IgD-negative memory B cell (primary cell): Measurements from ENCODE around the gene TSPAN2. TPM values are rescaled to one million over a fixed set of nuclear protein-coding genes. Genes with fewer than 3 reads are reported as not detected.

Source experiments
- H3K27ac Mint-ChIP-seq, 3 donors: one replicate each; pipeline ENCODE4 v1.8.0; 2020 to 2022; ENCODE audit warnings: mild to moderate bottlenecking in 3 of 3, mixed read lengths in 3 of 3, moderate library complexity in 1 of 3
- H3K27me3 Mint-ChIP-seq: one replicate; pipeline ENCODE4 v1.8.0; 2021; ENCODE audit warnings: mixed read lengths
- H3K36me3 Mint-ChIP-seq: one replicate; pipeline ENCODE4 v1.8.0; 2020; ENCODE audit warnings: mild to moderate bottlenecking, mixed read lengths
- H3K4me1 Mint-ChIP-seq, 3 donors: one replicate each; pipeline ENCODE4 v1.8.0; 2020 to 2022; ENCODE audit warnings: mixed read lengths in 3 of 3, mild to moderate bottlenecking in 1 of 3
- H3K4me3 Mint-ChIP-seq, 4 donors: one replicate each; pipeline ENCODE4 v1.8.0; 2020 to 2022; ENCODE audit warnings: mild to moderate bottlenecking in 4 of 4, mixed read lengths in 4 of 4, moderate library complexity in 3 of 4
- H3K9me3 Mint-ChIP-seq, 3 donors: one replicate each; pipeline ENCODE4 v1.8.0; 2020 to 2021; ENCODE audit warnings: mixed read lengths in 3 of 3, mild to moderate bottlenecking in 1 of 3
- polyA plus RNA-seq: library from polyadenylated mRNA; unstranded; fragments of 300-500 nt; fragmentation: Illumina TruSeq; gene quantifications from one replicate; pipeline ENCODE4 v1.2.3, GENCODE V29; 2021

The TSPAN2 gene
- polyA plus RNA-seq, 1 donor from 2014 or later = 2.0 TPM

GRCh38 chr1:115121793-115122192, 32.5 kb upstream of the TSPAN2 start:
- no peak overlapping the region for H3K27ac Mint-ChIP-seq
- H3K4me1 Mint-ChIP-seq = no peaks in the 10 kb centered on the region
- peak overlapping the region in 1 of 4 donors; percentile 20 for H3K4me3 Mint-ChIP-seq
- H3K27me3 Mint-ChIP-seq = peaks cover 5% of the 10 kb centered on the region
- H3K9me3 Mint-ChIP-seq = peaks cover 7 to 38% (median 16%) of the 10 kb centered on the region in 3 donors
- H3K36me3 Mint-ChIP-seq = peaks cover 3% of the 10 kb centered on the region

- Mint-ChIP-seq H3K4me3 (no peak overlapping the region), H3K27me3 (peaks cover 5% of the 10 kb centered on the region), H3K36me3 (peaks cover 3% of the 10 kb centered on the region), H3K27ac (no peak overlapping the region), H3K4me1 (no peaks in the 10 kb centered on the region), H3K9me3 (peaks cover 7 to 34% (median 16%) of the 10 kb centered on the region in 3 donors)
Measured at GRCh38 chr1:115120296-115120695, 31.0 kb upstream of the TSPAN2 start.

DNA sequence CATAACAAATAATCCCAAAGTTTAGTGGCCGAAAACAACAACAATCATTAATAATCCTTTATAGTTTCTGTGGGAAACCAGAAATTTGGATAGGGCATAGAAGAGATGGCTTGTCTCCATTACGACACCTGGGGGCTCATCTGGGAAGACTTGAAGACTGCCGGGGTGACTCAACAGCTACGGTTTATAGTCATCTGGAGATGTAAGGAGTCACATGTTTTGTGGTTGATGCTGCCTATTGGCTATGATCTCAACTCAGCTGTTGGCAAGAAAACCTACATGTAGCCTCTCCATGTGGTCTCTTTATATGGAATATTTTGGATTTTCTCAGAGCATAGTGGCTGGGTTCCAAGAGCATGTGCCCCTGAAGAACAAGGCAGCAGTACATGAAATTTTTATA, 29.3 kb upstream of the TSPAN2 start:
- Mint-ChIP-seq H3K4me3 (no peak overlapping the region), H3K27ac (no peak overlapping the region), H3K36me3 (peaks cover 3% of the 10 kb centered on the region), H3K27me3 (peaks cover 2% of the 10 kb centered on the region), H3K4me1 (no peaks in the 10 kb centered on the region), H3K9me3 (peaks cover 3 to 29% (median 11%) of the 10 kb centered on the region in 3 donors)

DNA sequence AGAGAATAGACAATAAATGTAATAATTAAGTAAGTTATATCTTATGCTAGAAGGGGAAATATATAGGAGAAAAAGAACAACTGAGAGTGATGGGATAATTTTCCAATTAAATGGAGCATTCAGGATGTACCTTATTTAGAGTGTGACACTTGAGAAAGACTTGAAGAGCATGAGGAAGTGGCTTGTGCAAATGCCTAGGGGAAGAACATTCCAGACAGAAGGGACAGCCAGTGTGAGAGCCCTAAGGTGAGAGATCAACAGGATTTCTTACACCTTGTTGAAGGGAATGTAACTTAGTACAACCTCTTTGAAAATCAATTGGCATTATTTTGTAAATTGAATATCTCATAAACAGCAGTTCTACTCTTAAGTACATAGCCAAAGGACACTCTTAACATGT, 28.8 kb upstream of the TSPAN2 start:
- Mint-ChIP-seq H3K4me3 (no peak overlapping the region), H3K9me3 (peaks cover 3 to 23% (median 9%) of the 10 kb centered on the region in 3 donors)

DNA sequence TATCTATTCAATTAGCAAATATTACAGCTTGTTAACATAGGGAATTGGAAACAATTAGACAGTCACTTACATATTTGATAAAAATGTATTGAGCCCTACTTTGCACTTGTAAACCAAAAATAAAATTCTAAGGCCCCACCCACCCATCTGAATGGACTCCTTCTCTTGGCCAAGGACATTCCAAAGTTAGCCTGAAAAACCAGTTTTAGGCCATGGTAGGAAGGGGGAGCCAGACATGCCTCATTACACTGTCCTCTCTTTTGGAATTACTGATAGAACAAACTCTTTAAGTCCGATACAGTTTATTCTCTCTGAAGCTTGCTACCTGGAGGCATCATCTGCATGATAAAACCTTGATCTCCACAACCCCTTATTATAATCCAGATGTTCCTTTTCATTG, 28.0 kb upstream of the TSPAN2 start:
- no peaks in the 10 kb centered on the region for H3K4me1 Mint-ChIP-seq
- H3K27ac Mint-ChIP-seq = no peak overlapping the region
- peaks cover 2% of the 10 kb centered on the region for H3K27me3 Mint-ChIP-seq
- peaks cover 3% of the 10 kb centered on the region for H3K36me3 Mint-ChIP-seq
- H3K4me3 Mint-ChIP-seq = no peak overlapping the region
- H3K9me3 Mint-ChIP-seq = peaks cover 3 to 22% (median 9%) of the 10 kb centered on the region in 3 donors

More for the DNA sequence above, 28.8 kb upstream of the TSPAN2 start:
- H3K27me3 Mint-ChIP-seq = peaks cover 2% of the 10 kb centered on the region
- H3K36me3 Mint-ChIP-seq = peaks cover 3% of the 10 kb centered on the region
- no peaks in the 10 kb centered on the region for H3K4me1 Mint-ChIP-seq
- no peak overlapping the region for H3K27ac Mint-ChIP-seq

DNA sequence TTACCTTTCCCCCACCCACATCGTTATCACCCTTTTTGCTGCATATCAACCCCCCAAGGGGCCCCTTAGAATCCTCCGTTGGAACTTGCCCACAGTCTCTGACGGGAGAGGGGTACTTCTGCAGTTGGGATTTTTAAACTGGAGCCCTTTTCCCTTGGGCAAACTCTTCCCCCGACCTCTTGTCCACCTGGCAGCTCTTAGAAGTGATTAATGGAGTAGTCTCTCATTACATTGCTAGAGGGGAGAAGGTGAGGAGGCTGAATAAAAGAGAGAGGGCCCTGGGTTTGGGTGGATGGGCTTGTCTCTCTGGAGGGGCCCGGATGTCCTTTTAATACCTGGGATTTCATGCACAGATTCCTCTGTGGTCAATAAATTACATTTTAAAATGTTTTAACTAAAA, 27.2 kb upstream of the TSPAN2 start:
- H3K9me3 Mint-ChIP-seq = peaks cover under 1 to 14% (median 9%) of the 10 kb centered on the region in 3 donors
- H3K27ac Mint-ChIP-seq = no peak overlapping the region
- H3K36me3 Mint-ChIP-seq = peaks cover 3% of the 10 kb centered on the region
- no peak overlapping the region for H3K4me3 Mint-ChIP-seq
- H3K4me1 Mint-ChIP-seq = no peaks in the 10 kb centered on the region
- H3K27me3 Mint-ChIP-seq = no peaks in the 10 kb centered on the region

DNA sequence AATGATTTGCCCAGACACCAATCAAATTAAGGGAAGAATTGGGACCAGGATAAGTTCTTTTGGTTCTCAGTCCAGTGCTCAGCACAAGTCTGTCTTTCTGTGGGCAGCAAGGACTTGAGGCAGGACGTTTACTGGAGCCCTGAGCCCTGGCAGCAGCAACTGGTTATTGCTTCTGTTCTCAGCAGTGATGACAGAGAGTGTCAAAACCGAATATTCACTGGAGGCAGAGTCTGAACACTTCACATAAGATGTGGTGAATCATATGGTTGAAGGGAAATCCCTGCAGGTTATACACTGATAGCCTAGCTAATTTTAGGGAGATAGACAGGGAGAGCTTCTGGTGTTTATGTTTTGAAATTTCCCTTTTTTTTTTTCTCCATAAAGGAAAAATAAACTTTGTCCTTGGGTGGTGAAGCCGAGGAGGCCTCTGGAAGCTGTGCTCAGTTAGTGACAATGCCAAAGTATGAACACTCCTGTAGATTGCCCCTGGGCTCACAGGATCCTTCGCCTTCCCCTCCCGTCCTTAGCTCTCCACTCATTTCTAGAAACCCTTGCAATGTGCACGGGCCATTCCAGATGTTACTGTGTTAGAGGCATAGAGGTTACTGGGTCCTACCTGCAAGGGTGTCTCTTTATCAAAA, 26.3 kb upstream of the TSPAN2 start:
- H3K36me3 Mint-ChIP-seq = peaks cover 3% of the 10 kb centered on the region
- peaks cover 0 to 8% (median 7%) of the 10 kb centered on the region in 3 donors for H3K9me3 Mint-ChIP-seq
- H3K4me1 Mint-ChIP-seq = no peaks in the 10 kb centered on the region
- no peak overlapping the region for H3K27ac Mint-ChIP-seq
- no peaks in the 10 kb centered on the region for H3K27me3 Mint-ChIP-seq
- H3K4me3 Mint-ChIP-seq = no peak overlapping the region

GRCh38 chr1:115114308-115114707, 25.0 kb upstream of the TSPAN2 start:
- Mint-ChIP-seq H3K27me3 (no peaks in the 10 kb centered on the region), H3K27ac (peak overlapping the region in 1 of 3 donors; percentile 53)

DNA sequence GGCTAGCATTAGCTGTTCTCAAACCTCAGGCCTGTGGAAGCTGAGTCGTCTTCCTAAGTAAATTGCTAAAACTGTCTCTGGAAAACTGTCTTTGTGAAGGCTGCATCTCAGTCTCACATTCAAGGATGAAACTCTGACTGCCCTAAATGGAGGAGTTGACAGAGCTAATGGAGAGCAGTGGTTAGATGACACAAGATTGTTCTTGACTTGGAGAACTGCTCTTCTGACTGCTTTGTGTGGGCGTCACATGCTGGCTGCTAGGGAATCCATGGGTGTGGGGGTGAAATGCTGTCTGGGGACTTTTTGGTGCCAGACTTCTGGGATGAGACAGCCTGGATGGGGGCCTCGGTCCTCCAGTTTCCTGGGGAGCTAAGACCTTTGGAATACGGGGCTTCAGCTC, 24.5 kb upstream of the TSPAN2 start:
- Mint-ChIP-seq H3K4me1 (no peaks in the 10 kb centered on the region), H3K36me3 (peaks cover 3% of the 10 kb centered on the region), H3K27me3 (no peaks in the 10 kb centered on the region), H3K4me3 (no peak overlapping the region), H3K9me3 (peaks cover 0 to 4% (median 2%) of the 10 kb centered on the region in 3 donors), H3K27ac (no peak overlapping the region)

More at GRCh38 chr1:115114308-115114707, 25.0 kb upstream of the TSPAN2 start:
- peaks cover under 1 to 4% (median 2%) of the 10 kb centered on the region in 3 donors for H3K9me3 Mint-ChIP-seq
- H3K4me1 Mint-ChIP-seq = no peaks in the 10 kb centered on the region
- H3K4me3 Mint-ChIP-seq = no peak overlapping the region
- peaks cover 1% of the 10 kb centered on the region for H3K36me3 Mint-ChIP-seq

DNA sequence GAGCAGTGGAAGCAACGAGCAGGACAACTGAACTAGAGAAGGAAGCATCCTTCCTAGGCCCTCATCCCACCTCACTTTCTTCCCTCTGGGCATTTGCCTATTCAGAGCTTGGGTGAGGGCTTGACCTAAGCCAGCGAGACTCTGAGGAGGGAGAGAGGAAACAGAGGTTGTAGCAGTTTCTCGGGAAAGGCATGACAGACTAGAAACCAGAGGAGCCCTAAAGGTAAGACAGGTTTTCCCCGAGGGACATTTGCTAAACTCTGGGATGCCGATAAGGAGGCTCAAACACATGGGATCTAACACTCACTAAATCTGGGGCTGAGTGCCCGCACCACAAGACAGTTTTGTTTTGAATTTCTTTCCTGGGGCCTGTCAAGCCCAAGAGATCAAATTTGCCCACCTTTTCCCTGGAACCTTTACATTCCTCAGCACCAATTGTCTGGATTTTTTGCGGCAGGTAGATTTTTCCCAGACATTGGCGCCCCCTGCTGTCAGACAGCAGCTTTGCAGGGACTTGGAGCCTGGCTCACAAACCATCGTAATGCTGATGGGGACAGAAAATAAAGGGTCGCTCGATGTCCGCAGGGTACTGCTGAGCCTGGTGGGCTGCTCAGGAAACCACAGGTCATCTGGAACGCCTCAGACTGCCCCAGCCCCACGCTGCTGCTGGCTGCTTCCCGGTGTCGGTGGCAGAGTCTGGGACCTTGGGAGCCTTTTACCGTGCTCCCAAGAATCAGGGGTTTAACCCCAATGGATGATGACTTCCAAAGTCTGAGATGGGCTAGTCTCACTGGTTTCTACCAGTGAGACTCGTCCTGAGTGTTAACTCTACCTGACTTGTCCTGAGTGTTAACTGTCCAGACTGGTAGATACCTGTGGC, 23.4 kb upstream of the TSPAN2 start:
- Mint-ChIP-seq H3K4me1 (no peaks in the 10 kb centered on the region), H3K27ac (peak overlapping the region in 1 of 3 donors; percentile 47), H3K9me3 (peaks cover 0 to 2% (median 0%) of the 10 kb centered on the region in 3 donors), H3K27me3 (no peaks in the 10 kb centered on the region), H3K36me3 (peaks cover 3% of the 10 kb centered on the region), H3K4me3 (no peak overlapping the region)

DNA sequence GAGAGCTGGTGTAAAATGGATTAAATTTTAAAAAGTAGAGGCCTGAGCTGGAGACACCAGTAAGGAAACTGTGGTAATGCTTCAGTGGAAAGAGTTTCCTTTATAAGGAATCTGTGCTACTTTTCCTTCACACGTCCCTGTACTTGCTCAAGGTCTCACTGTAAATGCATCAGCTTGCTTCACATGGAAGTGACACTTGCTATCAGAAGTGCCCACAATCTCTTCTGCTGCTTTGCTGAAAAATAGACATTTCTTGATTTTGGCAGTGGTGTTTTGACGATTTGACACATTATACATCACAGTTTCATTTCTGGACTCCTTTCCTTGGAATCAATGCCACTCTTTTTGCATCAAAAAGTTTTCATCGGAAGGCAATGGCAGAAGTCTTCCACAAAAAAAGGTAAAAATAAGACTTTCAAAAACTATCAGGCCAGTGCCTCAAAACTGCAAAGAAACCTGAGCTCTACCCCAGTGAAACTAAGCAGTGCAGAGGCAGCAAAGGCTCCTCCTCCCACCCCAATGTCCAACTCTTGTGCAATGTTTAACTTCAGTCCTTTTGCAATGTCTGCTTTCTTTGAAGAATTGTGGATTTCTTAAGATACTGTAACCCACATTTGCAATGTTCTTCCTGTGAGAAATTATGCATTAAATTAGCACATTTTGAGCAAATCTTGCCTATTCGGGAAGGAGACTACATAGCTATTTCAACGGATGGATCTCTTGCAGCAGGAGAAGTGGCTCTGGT, 18.4 kb upstream of the TSPAN2 start:
- Mint-ChIP-seq H3K9me3 (peaks cover 0 to 2% (median 1%) of the 10 kb centered on the region in 3 donors), H3K4me1 (peaks cover 0 to 2% (median 0%) of the 10 kb centered on the region in 3 donors), H3K27ac (no peak overlapping the region), H3K36me3 (peaks cover 12% of the 10 kb centered on the region), H3K27me3 (peaks cover 3% of the 10 kb centered on the region), H3K4me3 (no peak overlapping the region)

DNA sequence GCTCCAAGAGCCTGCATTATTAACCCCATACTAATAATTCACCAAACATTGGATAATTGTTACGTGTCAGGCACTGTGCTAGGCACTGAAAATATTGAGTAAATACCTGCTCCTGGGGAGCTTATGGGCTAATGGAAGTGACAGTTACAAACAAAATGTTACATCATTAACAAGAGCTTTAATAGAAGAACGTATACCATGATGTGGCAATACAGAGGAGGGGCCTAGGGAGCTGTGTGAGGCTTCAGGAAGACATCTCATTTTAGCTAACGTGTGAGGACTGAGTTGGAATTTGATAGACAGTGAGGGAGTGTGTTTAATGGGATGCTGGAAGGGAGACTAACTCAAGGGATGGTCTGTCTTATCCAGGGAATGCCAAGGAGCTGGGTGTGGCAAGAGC, 16.5 kb upstream of the TSPAN2 start:
- peaks cover 3% of the 10 kb centered on the region for H3K27me3 Mint-ChIP-seq
- peaks cover 0 to 3% (median 2%) of the 10 kb centered on the region in 3 donors for H3K4me1 Mint-ChIP-seq
- H3K27ac Mint-ChIP-seq = no peak overlapping the region
- peaks cover 0 to 2% (median 1%) of the 10 kb centered on the region in 3 donors for H3K9me3 Mint-ChIP-seq
- H3K36me3 Mint-ChIP-seq = peaks cover 14% of the 10 kb centered on the region
- no peak overlapping the region for H3K4me3 Mint-ChIP-seq

DNA sequence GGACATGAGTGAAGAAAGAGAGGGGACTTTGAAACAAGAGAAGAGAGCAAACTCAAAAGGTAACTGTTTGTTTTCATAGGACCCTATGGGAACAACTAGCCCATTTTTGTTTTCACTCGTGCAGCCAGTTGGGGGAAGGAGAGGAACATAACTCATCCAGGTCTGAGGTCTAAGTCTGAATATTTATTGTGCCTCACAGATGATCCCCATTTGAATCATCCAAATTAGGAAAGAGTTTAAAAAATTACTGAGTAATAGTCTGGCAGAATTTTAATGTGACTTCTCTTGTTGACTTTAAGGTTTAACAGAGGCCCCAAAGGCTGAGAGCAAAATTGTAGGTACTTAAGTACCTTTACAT, 10.4 kb upstream of the TSPAN2 start:
- Mint-ChIP-seq H3K27me3 (no peaks in the 10 kb centered on the region), H3K4me1 (peaks cover 19 to 30% (median 28%) of the 10 kb centered on the region in 3 donors), H3K36me3 (peaks cover 4% of the 10 kb centered on the region), H3K27ac (peak overlapping the region; percentile 99 to 100 (median 100)), H3K4me3 (peak overlapping the region; percentile 91 to 96 (median 92)), H3K9me3 (no peaks in the 10 kb centered on the region)

GRCh38 chr1:115098979-115099692, 9.8 kb upstream of the TSPAN2 start:
- peaks cover 4% of the 10 kb centered on the region for H3K36me3 Mint-ChIP-seq
- H3K27ac Mint-ChIP-seq = peak overlapping the region; percentile 99 to 100 (median 100)
- H3K4me1 Mint-ChIP-seq = peaks cover 19 to 30% (median 28%) of the 10 kb centered on the region in 3 donors
- no peaks in the 10 kb centered on the region for H3K9me3 Mint-ChIP-seq
- H3K4me3 Mint-ChIP-seq = peak overlapping the region; percentile 91 to 96 (median 92)
- no peaks in the 10 kb centered on the region for H3K27me3 Mint-ChIP-seq
